Jurkat, Clone E6-1 (cell line): Measurements from ENCODE around the gene RPS2. TPM values are rescaled to one million over a fixed set of nuclear protein-coding genes. Genes with fewer than 3 reads are reported as not detected.
A peak's percentile ranks its signal among the peaks of the same experiment; 100 is the strongest.
"Not testable (repeated sequence)": the region's sequence is repeated elsewhere in the genome, so short reads cannot be mapped to it uniquely, and the experiment has no call there.

Experiments used
- DNase-seq: peaks from one replicate; pipeline ENCODE4 v3.0.0-alpha.2; 2011; ENCODE audit warnings: low read depth, low spot score
- H3K4me3 ChIP-seq: 2 replicates; pipeline ENCODE4 v1.5.1; 2011; ENCODE audit warnings: mild to moderate bottlenecking, low read length, control low read depth, moderate library complexity
- polyA plus RNA-seq: library from polyadenylated mRNA; unstranded; fragments of >200 nt; gene quantifications from one replicate; pipeline ENCODE4 v1.2.1, GENCODE V29; 2012; ENCODE audit warnings: missing spikeins; ENCODE audit not compliant: insufficient read length, insufficient read depth

The RPS2 gene
- polyA plus RNA-seq, result 2,923 TPM

GRCh38 chr16:1964506-1965395, at the start of gene RPS2:
RPS2 (minus strand) TSS chr16:1964826; CDS start chr16:1964625, 201 bp downstream.
- peak within 1 kb of the TSS; percentile 79 for H3K4me3 ChIP-seq
- peak; percentile 97 for DNase-seq

DNA sequence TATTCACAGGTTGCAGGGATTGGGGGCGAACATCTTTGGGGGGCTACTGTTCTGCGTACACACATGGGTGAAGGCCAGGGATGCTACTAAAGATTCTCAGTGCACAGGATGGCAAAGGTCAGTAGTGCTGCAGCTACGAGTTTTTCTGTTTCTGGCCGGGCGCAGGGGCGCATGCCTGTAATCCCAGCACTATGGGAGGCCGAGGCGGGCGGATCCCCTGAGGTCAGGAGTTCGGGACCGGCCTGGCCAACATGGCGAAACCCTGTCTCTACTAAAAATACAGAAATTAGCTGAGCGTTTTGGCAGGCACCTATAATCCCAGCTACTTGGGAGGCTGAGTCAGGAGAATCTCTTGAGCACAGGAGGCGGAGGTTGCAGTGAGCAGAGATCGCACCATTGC, 48.9 kb upstream of the RPS2 start:
- H3K4me3 ChIP-seq, result no peak overlapping the region
- DNase-seq, result no peak

DNA sequence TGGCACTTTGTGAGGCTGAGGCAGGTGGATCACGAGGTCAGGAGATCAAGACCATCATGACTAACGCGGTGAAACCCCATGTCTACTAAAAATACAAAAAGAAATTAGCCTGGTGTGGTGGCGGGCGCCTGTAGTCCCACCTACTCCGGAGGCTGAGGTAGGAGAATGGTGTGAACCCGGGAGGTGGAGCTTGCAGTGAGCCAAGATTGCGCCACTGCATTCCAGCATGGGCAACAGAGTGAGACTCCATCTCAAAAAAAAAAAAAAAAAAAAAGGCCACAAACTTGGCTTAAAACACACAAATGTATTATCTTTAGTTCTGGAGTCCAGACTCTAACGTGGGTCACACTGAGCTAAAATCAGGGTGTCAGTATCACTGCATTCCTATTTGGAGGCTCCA, 47.1 kb upstream of the RPS2 start:
- DNase-seq, H3K4me3 ChIP-seq: not testable (repeated sequence)

DNA sequence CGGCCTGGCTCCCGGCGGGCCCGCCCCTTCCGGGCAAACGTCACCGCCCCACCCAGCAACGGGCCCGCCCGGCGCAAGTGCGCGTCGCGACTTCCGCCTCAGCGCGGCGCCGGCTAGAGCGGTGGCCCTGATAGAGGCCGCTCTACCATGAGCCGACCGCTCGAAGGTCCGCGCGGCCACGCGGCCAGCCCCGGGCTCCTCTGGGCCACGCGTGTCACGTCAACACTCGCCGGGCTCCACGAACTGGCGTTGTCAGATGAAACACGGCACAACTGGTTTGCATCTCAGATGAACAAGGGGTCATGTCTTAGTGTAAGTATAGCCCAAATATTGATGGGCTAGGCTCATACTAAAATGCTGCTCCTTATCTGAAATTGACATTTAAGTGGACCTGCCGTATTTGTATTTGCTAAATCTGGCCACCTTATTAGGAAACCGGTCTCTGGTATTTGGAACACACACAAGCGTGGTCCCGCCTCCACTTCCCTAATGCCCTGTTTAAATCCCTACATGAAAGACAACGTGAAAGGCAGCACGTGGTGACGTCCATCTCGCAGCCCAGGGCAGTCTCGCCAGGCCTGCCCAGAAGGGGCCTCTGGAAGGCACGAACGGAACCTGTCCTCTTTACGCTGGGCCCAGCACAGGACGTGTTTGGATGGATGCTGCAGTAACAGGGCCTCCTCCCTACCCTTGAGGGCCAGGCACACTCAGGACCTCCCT, 45.3 kb upstream of the RPS2 start, which contains the start of gene ZNF598:
Gene ZNF598 (minus strand): TSS at position 31 of the 720 bp plus-strand sequence.
- peak; percentile 56 for DNase-seq
- peak within 1 kb of the TSS; percentile 78 for H3K4me3 ChIP-seq

- H3K4me3 ChIP-seq, result peak overlapping the region; percentile 75
- no peak for DNase-seq
Observed at GRCh38 chr16:2009164-2009711, 44.6 kb upstream of the RPS2 start.

GRCh38 chr16:2008631-2009163, 44.1 kb upstream of the RPS2 start:
- H3K4me3 ChIP-seq, result peak overlapping the region; percentile 75
- DNase-seq, result no peak

DNA sequence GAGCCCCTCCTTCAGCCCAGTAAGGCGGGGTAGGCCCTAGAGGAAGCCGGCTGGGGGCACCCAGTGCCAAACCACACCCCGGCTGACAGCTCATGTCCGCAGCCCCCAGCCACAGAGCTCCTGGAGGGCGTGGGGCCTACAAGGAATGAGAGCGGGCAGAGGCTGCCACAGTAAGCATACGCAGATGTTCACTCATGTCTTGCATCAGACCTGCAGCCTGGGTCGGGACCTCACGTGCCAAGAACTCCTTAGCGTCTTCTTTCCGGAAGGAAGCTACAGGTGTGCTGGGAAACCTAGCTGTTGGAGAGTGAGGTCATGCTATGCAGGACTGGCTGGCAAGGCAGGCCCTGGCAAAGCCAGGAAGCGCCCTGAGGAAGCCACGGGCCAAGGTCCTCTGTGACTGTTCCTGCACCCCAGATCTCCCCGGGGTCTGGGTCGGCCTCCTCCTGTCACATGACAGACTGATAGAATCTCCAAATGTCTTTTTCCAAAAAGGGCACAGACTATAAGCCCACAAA, 43.4 kb upstream of the RPS2 start:
- no peak for DNase-seq
- H3K4me3 ChIP-seq, result peak overlapping the region; percentile 75

- peak overlapping the region; percentile 75 for H3K4me3 ChIP-seq
- no peak for DNase-seq
Observed at GRCh38 chr16:2007081-2007836, 42.6 kb upstream of the RPS2 start.

- no peak overlapping the region for H3K4me3 ChIP-seq
- DNase-seq, result no peak
Observed at GRCh38 chr16:2006317-2006716, 41.7 kb upstream of the RPS2 start.

DNA sequence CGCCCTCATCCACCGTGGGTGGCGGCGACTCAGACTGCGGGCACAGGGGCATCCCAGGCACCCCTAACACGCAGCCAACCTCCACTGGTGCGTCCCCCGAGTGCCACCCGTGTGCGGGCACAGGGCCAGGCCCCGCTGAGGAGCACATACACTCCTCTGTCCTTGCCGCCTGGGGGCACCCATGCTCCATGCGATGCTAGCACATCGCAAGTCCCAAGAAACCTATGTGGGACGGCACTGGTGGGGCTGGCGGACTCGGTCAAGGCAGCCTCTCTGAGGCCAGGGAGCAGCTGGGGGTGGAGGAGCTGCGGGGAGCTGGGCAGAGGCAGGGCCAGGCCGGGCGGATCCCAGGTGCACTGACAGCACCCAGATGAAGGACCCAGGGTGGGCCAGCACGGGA, 41.0 kb upstream of the RPS2 start:
- H3K4me3 ChIP-seq, result no peak overlapping the region
- DNase-seq, result no peak

DNA sequence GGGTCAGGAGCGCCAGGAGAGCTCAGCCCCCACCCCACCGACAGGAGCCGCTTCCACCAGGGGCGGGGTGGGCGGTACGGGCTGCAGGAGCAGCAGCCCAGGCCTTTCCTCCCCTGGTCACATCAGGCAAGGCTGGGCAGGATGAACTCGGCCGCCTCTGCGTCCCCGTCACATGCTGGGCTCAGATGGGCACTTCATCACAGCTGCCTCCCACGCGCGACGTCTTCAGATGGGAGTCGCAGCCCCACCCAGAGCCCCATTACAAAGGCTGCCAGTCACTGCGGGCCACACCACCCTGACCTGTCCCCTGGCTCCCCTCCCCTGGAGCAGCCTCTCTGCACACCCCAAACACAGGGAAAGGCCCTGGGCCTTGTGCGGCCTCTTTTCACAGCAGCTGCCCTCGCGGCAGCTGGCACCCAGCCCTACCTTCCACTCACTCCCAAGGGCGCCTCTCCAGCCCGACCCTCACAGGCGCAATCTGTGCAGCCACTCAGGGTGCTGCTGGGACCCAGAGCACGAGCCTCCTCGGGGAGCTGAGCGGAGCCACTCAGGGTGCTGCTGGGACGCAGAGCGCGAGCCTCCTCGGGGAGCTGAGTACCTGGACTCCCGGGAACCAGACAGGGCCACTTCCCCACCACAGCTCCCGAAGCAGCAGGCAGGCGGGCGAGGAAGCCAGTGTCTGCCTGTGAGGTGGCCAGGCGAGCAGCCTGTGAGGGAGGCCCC, 40.3 kb upstream of the RPS2 start:
- no peak overlapping the region for H3K4me3 ChIP-seq
- DNase-seq, result no peak

- H3K4me3 ChIP-seq, result no peak overlapping the region
- DNase-seq, result peak; percentile 74
Observed at GRCh38 chr16:2003827-2004641, 39.4 kb upstream of the RPS2 start.

DNA sequence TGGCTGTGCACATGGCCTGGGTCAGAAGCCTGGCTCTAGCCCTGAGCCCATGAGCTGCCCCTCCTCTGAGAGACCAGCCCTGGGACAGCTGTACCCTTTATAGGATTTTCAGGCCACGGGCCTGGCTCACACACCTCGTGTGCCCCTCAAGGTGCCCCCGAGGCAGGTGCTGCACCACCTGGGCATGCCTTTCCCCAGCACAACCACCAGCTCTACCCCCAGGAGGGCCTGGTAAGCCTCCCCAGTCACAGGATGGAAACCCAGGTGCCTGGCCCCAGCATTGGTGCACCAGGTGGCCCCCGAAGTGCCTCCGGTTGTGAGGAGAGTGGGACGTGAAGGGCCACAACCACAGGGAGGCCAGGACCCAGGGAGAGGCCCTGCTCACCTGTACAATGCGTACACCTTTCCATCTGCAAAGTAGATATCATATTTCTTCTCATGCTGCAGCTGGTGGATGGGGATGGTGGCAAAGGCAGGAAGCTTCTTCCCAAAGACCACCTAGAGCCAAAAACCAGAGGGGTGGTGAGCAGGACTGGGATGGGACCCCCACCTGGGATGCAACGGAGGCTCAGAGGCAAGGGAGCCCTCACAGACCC, 38.7 kb upstream of the RPS2 start:
- DNase-seq, result no peak

GRCh38 chr16:2002406-2003230, 38.0 kb upstream of the RPS2 start:
- H3K4me3 ChIP-seq, result no peak overlapping the region
- no peak for DNase-seq

More for the DNA sequence above, 38.7 kb upstream of the RPS2 start:
- H3K4me3 ChIP-seq, result no peak overlapping the region

DNA sequence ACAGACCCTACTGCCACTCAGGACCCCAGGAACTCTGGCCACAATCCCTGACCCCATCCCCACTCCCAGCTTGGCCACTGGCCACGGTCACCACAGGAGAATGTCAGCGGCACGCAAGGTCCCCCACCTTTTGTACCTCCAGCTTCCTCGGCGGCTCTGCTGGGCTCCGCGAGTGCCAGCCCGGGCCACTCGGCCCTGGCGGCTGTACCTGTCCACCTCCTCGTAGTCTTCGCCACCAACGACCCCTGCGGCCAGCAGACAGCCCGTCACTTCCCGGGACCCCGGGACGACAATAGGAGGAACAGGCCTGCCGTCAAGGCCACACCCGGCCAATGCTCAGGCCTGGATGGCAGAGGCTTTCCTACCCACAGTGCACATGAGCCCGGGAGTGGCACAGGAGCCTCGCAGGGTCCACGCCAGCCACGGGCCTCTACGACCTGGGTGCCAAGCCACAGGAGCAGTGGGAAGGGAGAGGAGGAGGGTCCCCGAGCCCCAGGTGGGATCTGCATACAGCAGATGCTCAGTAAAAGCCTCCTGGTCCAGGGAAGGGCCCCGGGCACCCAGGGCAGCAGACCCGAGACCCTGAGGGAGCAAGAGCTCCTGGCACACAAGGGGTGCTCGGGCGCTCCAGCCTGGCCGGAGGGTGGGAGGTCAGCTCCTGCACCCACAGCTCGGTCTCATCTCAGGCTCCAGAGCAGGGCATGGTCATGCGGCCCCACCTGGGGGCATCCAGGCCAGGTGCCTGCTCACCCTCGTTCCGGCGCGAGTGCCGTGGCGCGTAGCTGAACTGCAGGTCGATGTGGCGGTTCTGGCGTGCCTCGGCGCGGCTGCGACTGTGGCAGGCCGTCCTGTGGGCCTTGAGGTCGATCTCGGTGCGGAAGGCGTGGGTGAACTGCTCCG, 37.1 kb upstream of the RPS2 start:
- H3K4me3 ChIP-seq, result no peak overlapping the region
- no peak for DNase-seq
